ENCODE data around the gene ATN1.

Gene ATN1

DNA sequence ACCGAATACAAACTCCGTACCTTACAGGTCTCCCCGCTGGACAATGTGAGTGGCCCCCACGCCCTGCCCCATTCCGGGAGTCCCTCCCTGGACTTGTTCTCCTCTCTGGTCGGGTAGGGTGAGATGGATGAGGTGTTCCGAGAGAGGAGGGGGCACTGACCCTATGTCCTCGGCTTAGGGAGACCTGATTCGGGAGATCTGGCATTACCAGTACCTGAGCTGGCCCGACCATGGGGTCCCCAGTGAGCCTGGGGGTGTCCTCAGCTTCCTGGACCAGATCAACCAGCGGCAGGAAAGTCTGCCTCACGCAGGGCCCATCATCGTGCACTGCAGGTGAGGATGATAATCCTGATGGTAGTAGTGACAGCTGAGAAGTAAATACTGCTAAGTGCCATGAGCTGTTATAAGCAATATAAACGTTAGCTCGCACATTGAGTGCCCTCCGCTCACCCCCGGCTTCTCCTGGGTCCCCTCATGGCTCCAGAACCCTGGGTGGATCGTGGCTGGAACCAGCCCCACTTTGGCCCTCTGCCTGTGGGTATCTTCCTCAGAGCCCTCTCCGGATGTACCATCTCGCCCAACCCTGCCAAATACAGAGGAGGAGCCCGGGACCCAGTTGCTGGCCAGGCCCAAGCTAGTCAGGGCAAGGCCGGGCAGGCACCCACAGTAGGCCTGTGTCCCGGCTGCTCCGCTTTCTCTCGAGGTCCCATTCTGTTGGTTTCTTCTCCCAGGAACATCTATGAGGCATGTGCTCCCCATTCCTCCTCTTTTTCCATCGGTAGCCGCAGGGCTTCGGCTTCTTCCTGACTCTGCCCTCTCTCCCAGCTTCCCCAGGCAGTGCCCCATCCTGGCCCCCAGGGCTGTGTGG is 30.2 kb downstream of the ATN1 start:
- no peak for DNase-seq (ENCODE audit: low spot score)

DNA sequence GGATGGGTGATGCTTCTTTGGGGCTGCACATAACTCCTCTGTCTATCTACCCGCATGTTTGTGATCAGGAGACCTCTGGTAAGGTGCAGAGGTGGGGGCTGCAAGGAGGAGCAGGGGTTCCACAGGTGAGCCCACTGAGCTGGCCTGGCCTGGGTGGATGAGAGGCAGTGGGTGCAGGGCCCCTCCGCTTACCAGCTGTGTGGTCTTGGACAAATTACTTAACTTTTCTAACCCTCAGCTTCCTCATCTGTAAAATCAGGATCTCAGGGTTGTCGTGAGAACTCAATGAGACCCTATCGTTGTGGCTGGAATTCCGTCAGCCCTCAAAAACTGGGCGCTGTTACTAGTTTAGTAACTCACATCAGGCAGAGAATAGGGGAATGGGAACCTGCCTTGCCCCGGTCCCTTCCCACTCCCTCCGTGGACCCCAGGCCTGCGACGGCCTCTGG is 30.9 kb downstream of the ATN1 start:
- no peak for DNase-seq (ENCODE audit: low spot score)

DNA sequence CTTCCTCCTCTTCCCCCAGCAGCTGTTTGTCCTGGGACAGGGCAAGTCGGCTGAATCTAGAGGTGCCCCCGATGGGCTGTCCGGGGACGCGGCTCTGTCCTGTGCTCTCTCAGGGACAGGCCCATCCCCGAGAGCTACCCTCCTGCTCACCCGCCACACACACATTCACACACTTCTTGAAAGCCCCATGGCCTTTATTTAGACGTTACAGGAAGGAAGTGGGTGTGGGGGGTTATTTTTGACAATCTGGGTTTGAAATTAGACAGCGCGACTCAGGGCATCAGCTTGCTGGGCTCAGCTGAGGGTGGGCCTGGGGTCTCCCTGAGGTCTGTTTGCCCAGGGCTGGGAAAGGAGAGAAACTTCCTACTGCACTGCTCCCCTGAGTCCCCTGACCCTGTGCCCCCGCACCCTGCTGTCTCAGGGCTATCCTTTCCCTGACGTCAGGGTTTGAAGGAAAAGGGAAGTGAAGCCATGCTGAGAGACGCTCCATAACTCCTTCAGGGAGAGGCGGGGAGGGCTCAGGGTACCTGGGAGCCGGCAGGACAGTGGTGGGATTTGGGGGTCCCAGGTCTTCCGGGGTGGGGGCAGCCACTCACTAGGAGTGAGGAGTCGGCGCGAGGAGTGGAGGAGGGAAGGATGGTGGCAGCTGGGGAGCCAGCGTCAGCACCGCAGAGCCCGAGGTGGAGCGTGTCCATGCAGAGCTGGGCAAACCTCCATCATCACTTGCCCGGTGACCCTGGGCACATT is 31.5 kb downstream of the ATN1 start:
- no peak for DNase-seq (ENCODE audit: low spot score)

DNA sequence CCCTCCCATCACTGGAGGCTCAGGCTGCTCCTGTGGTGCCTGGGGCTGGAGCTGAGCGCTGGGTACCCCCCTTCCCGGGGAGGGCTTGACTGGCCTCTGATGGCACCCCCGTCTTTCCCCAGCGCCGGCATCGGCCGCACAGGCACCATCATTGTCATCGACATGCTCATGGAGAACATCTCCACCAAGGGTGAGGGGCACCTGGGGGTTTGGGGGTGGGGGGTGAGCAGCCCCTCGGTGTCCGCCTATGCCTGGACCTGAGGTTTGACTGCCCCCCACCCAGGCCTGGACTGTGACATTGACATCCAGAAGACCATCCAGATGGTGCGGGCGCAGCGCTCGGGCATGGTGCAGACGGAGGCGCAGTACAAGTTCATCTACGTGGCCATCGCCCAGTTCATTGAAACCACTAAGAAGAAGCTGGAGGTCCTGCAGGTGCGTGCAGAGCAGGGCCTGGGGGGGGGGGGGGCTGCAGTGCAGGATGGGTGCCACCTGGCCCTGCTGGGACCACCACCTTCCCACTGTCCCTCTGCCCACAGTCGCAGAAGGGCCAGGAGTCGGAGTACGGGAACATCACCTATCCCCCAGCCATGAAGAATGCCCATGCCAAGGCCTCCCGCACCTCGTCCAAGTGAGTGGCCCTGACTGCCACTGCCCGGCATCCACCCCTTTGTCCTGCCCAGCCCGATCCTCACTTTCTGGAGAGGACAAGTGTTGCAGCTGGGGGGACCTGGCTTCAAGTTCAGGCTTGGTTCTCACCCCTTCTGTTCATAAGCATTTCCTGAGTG is 32.2 kb downstream of the ATN1 start:
- DNase-seq (ENCODE audit: low spot score), result no peak

DNA sequence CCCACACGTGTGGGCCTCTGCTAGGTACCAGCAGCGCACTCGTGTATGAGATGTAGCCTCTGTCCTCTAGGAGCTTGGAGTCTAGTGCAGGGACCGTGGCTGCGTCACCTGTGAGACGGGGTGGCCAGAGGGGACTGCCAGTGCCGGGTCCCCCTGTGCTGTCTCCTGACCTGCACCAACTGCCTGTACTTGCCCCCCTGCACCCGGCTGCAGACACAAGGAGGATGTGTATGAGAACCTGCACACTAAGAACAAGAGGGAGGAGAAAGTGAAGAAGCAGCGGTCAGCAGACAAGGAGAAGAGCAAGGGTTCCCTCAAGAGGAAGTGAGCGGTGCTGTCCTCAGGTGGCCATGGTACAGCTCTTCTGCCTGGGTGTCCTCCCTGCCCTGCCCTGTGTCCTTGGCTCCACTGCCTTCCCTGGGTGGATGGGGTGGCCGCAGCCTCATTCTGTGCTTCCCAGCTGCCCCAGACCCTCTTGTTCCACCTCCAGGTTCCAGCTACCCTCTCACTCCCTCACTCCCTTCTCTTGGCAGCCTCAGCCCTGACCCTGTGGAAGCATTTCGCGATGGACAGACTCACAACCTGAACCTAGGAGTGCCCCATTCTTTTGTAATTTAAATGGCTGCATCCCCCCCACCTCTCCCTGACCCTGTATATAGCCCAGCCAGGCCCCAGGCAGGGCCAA is 33.0 kb downstream of the ATN1 start:
- no peak for DNase-seq (ENCODE audit: low spot score)

DNA sequence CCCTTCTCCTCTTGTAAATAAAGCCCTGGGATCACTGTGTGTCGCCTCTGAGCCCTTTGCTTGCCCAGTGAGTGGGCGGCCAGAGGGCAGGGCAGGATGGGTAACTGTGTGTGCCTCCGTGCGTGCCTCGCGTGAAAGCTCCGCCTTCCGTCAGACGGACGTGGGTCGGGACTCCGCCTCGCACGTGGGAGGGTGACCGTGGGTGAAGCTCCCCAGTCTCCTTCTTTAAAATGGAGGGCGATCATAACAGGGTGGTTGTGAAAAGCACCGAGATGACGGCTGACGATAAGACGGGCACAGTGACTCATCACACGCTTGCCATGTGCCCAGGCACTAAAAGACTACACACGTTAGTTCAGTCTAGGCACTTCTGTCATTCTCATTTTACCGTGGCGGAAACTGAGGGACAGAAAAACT is 33.5 kb downstream of the ATN1 start:
- no peak for DNase-seq (ENCODE audit: low spot score)

DNA sequence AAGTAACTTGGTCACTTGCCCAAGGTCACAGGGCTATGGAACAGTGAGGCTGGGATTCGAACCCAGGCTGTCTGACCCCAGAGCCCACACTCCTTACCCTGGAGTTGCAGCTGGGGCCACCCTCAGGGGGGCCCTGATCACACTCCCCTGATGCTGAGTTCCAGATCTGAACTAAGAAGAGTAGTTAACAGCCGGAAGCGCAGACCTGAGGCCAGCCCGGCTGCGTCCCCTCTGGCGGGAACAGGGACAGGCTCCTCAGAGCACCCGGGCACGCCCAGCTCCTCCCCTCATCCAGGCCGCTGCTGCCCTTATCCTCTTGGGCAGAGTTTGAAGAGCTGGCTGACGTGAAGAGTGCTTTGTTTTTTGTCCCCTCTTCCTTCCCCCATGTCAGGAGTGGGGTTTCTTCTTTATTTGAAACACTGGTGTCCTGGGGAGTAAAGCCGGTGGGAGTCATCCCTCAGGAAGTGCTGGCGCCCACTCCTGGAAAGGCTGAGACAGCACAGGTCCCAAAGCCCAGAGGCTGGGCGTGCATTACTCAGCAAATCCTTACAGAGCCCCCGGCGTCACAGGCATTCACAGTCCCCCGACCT is 34.0 kb downstream of the ATN1 start:
- DNase-seq (ENCODE audit: low spot score), result peak; percentile 85

DNA sequence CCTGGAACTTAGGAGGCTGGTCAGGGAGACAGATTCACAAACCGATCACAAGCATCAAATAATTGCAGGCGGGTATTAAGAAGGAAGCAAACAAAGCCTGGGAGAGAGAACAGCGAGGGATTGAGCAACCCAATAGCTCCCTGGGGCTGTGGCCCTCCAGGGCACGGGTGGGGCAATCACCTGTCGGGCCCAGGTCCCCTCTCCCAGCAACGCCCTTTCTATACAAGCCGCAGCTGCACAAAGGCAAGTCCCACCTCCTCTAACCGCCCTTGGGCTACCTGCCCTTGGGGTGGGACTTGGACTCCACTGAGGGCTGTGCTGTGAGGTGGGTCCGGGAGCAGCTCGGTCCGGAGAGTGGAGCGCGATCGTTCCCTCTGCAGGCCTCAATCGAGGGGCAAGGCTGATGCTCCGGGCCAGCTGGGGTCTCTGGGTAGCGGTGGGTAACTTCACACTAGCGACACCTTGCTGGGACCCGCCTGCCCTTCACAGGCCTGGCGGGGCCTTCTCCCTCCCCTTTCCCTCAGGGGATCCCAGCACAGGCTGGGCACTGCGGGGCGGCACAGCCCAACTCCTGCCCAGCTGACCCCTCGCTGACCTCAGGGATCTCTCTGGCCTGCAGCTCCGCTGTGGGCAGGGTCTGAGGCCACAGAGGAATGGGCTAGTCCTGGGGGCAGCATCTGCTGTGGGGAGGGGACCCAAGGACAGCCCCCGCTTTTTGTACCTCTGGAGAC is 34.7 kb downstream of the ATN1 start:
- DNase-seq (ENCODE audit: low spot score), result no peak

DNA sequence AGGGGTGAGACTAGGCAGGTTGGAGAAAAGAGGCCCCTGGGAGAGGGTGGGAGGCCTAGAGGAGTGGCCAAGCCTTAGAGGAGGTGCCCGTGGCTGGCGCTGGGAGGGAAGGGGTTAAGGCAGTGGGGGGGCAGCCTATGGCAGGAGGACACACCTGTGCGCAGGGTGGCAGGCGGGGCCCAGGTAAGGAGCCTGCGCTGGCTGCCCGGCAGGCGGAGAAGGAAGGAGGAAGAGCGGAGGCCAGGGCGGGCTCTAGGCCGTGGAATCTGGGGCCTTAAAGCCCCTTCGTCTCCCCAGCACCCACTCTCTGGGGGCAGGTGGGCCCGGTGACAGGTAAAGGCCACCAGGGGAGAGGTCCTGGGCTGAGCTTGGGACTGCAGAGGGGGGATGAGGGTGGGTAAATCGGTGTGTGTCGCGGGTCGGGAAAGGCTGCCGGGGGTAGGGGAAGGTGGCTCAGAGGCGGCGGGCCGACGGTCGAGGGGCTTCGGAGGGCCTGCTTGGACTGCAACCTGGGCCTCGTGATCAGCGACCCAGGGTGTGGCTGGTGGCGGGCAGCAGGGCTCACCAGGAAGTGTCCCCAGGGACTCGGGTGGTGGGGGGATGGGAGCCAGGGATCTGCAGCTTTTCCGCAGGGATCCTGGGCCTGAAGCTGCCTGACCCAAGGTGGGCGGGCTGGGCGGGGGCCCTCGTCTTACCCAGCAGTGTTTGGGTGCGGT is 35.4 kb downstream of the ATN1 start:
- DNase-seq (ENCODE audit: low spot score), result no peak

DNA sequence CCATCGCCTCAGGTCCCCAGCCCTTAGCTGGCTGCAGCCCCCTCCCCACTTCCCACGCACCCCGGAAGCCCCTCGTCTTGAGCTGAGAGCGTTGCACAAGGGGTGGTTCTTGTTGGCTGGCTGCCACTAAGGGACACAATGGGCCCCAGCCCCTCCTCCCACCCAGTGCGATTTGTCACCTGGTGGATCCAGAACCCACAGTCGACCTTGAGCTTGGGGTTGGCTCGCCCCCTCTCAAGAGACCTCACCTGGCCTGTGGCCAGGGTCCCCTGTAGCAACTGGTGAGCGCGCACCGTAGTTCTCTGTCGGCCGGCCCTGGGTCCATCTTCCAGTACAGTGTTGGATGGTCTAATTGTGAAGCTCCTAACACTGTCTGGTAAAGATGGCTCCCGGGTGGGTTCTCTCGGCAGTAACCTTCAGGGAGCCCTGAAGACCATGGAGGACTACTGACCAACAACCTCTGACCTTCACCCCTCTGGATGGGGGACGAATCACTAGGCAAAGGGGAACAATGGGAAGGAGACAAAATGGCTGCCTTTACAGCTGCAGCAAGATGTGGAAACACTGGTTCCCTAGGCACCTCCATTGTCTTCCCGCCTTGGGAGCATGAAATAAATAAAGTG is 36.1 kb downstream of the ATN1 start:
- DNase-seq (ENCODE audit: low spot score), result no peak

DNA sequence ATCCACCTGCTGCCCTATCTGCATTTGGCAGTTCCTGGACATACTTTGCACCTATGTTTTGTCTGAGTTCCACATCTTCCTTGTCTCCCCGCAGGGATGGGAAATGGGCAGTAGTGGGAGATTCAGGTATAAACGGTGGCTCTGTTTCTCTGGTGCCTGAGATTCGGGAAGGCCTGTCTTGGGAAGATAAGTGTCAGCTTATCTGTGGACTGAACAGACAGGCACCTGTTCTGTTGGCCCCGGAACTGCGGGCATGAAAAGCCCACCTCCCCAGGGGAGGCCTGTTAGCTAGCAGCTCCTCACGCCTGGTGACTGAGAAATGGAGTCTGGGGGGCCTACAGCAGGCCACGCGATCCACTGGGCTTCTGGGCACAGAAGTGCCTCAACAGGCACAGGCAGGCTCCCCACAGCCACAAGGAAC is 36.9 kb downstream of the ATN1 start:
- no peak for DNase-seq (ENCODE audit: low spot score)

DNA sequence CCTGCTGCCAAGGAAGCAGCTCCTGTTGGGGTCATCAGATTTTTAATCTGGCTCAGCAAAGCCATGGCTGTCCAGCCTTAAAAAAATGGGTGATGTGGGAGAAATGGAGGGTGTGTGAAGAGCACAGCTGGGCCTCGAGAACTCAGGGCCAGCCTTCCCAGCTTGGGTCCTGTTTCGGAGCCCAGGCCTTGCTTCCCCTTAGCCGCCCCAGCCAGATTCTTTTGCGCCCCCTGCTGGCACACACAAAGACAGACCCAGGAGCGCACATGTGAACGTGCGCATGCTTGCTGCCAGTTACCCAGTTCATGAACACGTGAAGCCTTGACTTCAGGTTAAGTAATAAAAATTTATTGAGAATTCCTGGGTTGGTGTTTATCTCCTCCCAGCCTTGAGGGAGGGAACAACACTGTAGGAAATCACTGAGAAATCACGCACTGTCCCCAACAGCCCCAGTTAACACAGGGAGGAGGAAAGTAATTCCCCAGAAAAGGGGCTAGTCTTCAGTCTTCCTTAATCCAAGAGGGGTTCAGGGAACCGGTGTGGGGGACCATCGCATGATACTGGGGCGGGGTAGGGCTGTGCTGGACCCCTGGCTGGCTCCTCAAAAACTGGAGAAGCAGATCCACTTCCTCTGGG is 37.4 kb downstream of the ATN1 start:
- DNase-seq (ENCODE audit: low spot score), result peak; percentile 90

DNA sequence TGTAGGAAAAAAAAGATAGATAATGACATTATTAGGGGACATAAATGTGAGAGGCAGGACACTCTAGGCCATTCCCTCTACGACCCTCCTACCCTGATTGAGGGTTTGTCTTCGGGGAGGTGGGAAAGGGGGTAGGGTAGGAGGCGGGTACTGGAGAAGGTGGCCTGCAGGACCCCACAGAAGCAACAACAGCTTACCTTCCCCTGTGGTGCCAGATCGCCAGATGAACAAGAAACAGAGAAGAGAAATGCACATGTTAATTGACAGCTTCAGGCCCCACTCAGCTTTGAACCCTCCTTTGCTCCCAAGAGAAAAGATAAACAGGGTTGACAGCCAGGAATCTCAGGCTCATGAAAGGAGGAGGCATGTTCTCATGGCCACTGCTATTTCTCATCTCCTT is 38.0 kb downstream of the ATN1 start:
- no peak for DNase-seq (ENCODE audit: low spot score)

DNA sequence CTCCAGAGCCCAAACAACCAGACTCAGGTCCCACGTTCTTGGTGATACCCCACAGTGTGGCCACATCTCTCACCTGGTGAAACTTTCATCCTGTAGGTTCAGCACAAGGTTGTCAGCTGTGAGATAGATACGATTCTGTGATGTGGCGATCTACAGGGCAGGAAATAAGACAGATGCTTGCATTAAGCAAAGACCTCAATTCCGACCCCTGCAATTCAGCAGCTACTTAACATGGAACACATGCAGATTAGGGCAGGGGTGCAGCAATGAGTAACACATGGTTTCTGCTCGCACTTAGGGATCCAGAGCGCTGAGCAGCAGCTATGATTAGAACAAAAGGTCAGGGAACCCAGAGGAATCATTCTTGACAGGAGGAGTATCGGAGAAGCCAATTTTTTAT is 38.6 kb downstream of the ATN1 start:
- DNase-seq (ENCODE audit: low spot score), result no peak

DNA sequence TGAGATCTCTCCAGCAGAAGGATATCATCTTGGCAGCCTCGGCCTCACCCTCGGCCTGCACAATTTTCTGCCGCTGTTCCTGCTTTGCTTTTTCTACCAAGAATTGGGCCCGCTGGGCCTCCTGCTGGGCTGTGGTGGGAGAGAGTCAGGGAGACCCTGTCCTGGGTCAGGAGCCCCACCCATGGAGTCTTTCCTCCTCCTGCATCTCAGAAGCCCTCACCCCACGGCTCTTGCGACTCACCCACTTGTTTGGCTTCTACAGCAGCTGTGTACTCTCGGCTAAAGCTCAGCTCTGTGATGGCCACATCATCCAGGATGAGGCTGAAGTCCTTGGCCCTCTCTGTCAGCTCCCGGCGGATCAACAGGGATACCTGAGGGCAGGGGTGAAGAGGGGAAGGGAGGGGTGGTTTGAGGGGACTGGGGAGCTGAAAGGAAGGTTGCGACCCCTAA is 39.9 kb downstream of the ATN1 start:
- no peak for DNase-seq (ENCODE audit: low spot score)

DNA sequence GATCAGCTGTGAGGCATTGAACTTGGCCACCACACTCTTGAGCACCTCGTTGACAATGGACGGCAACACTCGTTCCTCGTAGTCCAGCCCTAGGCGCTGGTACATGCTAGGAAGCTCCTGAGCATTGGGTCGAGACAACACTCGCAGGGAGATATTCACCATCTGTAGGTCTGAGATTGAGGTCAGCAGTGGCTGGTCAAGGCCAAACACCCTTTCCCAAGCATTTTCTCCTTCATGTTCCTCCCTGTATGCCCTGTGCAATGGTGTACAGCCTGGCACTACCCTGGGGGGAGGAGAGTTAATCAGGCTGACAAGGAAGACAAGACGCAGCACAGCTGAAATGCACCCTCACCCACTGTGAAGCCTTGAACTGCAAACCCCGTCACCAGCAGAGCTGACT is 40.7 kb downstream of the ATN1 start:
- DNase-seq (ENCODE audit: low spot score), result no peak

DNA sequence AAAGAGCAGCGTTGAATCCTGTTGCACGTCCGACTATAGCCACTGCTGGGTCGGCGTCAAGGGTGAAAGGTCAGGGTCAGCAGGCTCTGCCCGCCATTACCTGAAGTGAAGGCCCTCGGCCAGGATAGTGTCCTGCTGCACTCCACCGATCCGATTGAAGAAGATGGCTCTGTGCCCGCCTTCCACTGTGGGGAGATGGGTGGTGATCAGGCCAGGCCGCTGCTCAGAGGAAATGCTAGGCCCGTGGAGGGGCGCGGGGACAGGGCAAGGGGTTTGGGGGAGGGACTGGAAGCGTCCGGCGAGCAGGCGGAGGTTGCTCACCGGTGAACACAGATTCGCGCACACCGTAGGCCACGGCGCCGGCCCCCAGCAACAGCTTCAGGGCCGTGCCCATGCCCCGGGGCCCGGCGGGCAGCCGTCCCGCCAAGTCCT is 42.4 kb downstream of the ATN1 start:
- no peak for DNase-seq (ENCODE audit: low spot score)

DNA sequence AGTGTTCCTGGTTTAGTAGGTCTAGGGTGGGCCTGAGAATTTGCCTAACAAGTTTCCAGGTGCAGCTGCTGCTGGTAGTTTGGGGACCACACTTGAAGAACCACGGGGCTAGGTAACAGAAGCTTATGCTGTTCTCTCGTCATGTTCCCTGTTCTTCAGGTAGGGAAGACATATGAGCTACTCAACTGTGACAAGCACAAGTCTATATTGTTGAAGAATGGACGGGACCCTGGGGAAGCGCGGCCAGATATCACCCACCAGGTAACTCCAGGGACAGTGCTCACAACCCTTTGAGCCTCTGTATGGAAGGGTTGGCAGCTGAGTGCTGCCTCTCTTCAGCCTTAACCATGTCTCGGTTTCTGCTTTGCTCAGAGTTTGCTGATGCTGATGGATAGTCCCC is 46.4 kb downstream of the ATN1 start:
- DNase-seq (ENCODE audit: low spot score), result no peak

Data from HuH-7.5 (cell line).